B cell (primary cell): ENCODE data around the gene FIZ1.

ENCODE experiments used
- EZH2 ChIP-seq: IDR thresholded peaks from 2 replicates; pipeline ENCODE4 v1.6.1; 2012; ENCODE audit warnings: borderline replicate concordance, low read depth, mild to moderate bottlenecking, moderate library complexity, low read length; ENCODE audit not compliant: insufficient read depth, poor library complexity, severe bottlenecking
- TF ChIP-seq, protein P1 (sequence below): fragments of 200-600 bp; IDR thresholded peaks from one replicate; pipeline ENCODE4 v1.8.0; 2022; ENCODE audit warnings: antibody characterized with exemption, mild to moderate bottlenecking

DNA sequence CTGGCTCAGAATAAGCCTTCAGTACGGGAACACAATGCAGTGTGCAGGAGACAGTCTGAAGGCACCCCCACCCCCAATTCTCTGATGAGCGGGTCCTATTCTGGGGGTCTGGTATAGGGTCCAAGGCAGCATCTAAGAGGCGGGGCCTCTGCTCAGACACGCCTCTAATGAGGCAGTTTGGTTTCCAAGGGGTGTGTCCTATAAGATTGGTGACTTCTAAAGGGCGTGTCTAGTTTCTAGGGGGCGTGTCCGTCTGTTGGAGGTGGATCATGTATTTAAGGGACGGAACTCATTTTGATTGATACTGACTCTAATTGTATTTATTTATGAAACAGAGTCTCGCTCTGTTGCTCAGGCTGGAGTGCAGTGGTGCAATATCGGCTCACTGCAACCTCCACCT, 8.7 kb downstream of the FIZ1 start:
- TF ChIP-seq, protein P1, sequence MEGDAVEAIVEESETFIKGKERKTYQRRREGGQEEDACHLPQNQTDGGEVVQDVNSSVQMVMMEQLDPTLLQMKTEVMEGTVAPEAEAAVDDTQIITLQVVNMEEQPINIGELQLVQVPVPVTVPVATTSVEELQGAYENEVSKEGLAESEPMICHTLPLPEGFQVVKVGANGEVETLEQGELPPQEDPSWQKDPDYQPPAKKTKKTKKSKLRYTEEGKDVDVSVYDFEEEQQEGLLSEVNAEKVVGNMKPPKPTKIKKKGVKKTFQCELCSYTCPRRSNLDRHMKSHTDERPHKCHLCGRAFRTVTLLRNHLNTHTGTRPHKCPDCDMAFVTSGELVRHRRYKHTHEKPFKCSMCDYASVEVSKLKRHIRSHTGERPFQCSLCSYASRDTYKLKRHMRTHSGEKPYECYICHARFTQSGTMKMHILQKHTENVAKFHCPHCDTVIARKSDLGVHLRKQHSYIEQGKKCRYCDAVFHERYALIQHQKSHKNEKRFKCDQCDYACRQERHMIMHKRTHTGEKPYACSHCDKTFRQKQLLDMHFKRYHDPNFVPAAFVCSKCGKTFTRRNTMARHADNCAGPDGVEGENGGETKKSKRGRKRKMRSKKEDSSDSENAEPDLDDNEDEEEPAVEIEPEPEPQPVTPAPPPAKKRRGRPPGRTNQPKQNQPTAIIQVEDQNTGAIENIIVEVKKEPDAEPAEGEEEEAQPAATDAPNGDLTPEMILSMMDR = no peak
- no peak for TF ChIP-seq EZH2
